DND-41 (cell line): ENCODE results near the gene PLPPR2.

ENCODE experiments used
- CTCF ChIP-seq: IDR thresholded peaks from 2 replicates; pipeline ENCODE4 v1.5.1; 2012; ENCODE audit warnings: borderline replicate concordance, low read length, moderate library complexity, mild to moderate bottlenecking; ENCODE audit not compliant: poor library complexity, severe bottlenecking; ENCODE audit errors: extremely low read depth
- EZH2 ChIP-seq: IDR thresholded peaks from 3 replicates; pipeline ENCODE4 v1.6.1; 2012; ENCODE audit warnings: borderline replicate concordance, low read depth, mild to moderate bottlenecking, moderate library complexity, low read length, inconsistent platforms; ENCODE audit not compliant: severe bottlenecking

- TF ChIP-seq CTCF (no peak), EZH2 (no peak)
Measured at GRCh38 chr19:11374433-11375142, 19.4 kb downstream of the PLPPR2 start, which contains the start of gene SWSAP1.
